ENCODE results near the gene CACNB1. TPM values are rescaled to one million over a fixed set of nuclear protein-coding genes. Genes with fewer than 3 reads are reported as not detected.

The CACNB1 gene
- total RNA-seq, 1 donor: 5.8 TPM

- Histone ChIP-seq H3K36me3 (ENCODE audit: insufficient read depth, low read length) (no peaks in the 10 kb centered on the region), H3K4me2 (ENCODE audit: insufficient read depth, low read length) (no peak overlapping the region), H3K27ac (ENCODE audit: low read depth, low read length) (no peak overlapping the region), H4K20me1 (ENCODE audit: insufficient read depth, low read length) (no peaks in the 10 kb centered on the region), H3K79me2 (ENCODE audit: insufficient read depth, low read length) (no peaks in the 10 kb centered on the region), H2AFZ (ENCODE audit: low read length) (no peak overlapping the region), H3K27me3 (ENCODE audit: insufficient read depth, low read length) (no peaks in the 10 kb centered on the region), H3K4me3 (ENCODE audit: insufficient read depth, low read length) (no peak overlapping the region), H3K4me1 (ENCODE audit: insufficient read depth, low read length) (peaks cover 22% of the 10 kb centered on the region), H3K9me3 (ENCODE audit: low read depth, low read length) (no peaks in the 10 kb centered on the region)
- DNase-seq (ENCODE audit: insufficient read length, low spot score, missing footprints): peak; percentile 96
- peak; percentile 91 for TF ChIP-seq CTCF (IDR thresholded peaks at IDR 0.05; ENCODE audit: extremely low read depth, low read depth, low read length)
These were observed 38.3 kb upstream of the CACNB1 start for GRCh38 chr17:39235555-39236449.

DNA sequence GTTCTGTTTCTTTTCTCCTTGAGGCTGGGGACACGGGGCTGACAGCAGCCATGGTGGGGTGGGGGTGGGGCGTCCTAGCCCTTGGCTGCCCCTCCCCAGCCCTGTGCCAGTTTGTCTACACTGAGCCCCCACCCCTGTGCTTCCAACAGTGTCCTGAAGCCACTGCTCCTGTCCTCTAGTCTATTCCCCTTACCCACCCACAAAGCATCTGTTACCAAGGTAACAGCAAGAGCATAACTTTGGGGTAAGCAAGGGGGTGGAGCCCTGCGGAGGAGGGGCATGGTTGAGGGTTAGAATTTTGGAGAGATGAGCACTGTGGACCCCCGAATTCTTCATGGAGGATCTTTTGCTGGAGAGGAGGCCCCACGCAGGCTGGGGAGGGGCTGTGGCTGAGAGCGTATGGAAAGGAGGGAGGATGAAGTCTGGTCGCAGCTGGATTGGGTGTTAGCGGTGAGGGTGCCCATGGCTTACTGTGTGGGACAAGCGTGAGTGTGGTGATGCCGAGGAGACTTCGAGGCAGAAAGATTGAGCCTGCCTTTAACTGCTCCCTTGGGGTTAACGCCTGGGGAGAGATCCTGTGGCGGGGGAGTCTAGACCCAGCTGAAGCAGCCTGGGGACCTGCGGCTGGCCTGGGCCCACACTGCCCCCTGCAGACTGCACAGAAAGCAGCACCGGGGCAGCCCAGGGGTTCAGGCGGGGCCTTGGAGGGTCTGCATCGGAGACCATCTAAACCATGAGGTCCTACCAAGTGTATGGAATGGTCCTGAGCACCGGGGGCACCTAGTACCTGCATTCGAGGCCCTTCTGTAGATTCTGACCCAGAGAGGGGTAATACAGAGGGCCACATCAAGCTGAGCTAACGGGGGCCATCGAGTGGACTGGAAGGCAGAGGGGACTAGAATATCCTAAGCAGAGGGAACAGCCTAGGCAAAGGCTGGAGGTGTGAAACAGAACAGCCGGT, 34.4 kb upstream of the CACNB1 start:
- peak overlapping the region; percentile 79 for H3K4me2 ChIP-seq (ENCODE audit: insufficient read depth, low read length)

GRCh38 chr17:39231091-39231561, 33.7 kb upstream of the CACNB1 start:
- peaks cover 28% of the 10 kb centered on the region for H3K4me1 ChIP-seq (ENCODE audit: insufficient read depth, low read length)
- H3K27ac ChIP-seq (ENCODE audit: low read depth, low read length): peak overlapping the region; percentile 28
- H3K36me3 ChIP-seq (ENCODE audit: insufficient read depth, low read length): no peaks in the 10 kb centered on the region
- no peaks in the 10 kb centered on the region for H3K9me3 ChIP-seq (ENCODE audit: low read depth, low read length)
- TF ChIP-seq CTCF (IDR thresholded peaks at IDR 0.05; ENCODE audit: extremely low read depth, low read depth, low read length): no peak
- peak overlapping the region; percentile 74 for H2AFZ ChIP-seq (ENCODE audit: low read length)
- peaks cover 3% of the 10 kb centered on the region for H3K27me3 ChIP-seq (ENCODE audit: insufficient read depth, low read length)
- no peak overlapping the region for H3K4me3 ChIP-seq (ENCODE audit: insufficient read depth, low read length)
- H3K4me2 ChIP-seq (ENCODE audit: insufficient read depth, low read length): peak overlapping the region; percentile 79
- no peaks in the 10 kb centered on the region for H4K20me1 ChIP-seq (ENCODE audit: insufficient read depth, low read length)
- H3K79me2 ChIP-seq (ENCODE audit: insufficient read depth, low read length): no peaks in the 10 kb centered on the region
- DNase-seq (ENCODE audit: insufficient read length, low spot score, missing footprints): peak; percentile 78

More for the DNA sequence above, 34.4 kb upstream of the CACNB1 start:
- H3K27me3 ChIP-seq (ENCODE audit: insufficient read depth, low read length): no peaks in the 10 kb centered on the region
- peak; percentile 97 for DNase-seq (ENCODE audit: insufficient read length, low spot score, missing footprints)
- H3K9me3 ChIP-seq (ENCODE audit: low read depth, low read length): no peaks in the 10 kb centered on the region
- peak overlapping the region; percentile 75 for H2AFZ ChIP-seq (ENCODE audit: low read length)
- H3K4me3 ChIP-seq (ENCODE audit: insufficient read depth, low read length): peak overlapping the region; percentile 56
- H3K4me1 ChIP-seq (ENCODE audit: insufficient read depth, low read length): peaks cover 25% of the 10 kb centered on the region
- H3K27ac ChIP-seq (ENCODE audit: low read depth, low read length): peak overlapping the region; percentile 28
- H3K79me2 ChIP-seq (ENCODE audit: insufficient read depth, low read length): no peaks in the 10 kb centered on the region
- no peaks in the 10 kb centered on the region for H3K36me3 ChIP-seq (ENCODE audit: insufficient read depth, low read length)
- TF ChIP-seq CTCF (IDR thresholded peaks at IDR 0.05; ENCODE audit: extremely low read depth, low read depth, low read length): peak; percentile 85
- H4K20me1 ChIP-seq (ENCODE audit: insufficient read depth, low read length): no peaks in the 10 kb centered on the region

All from osteoblast (primary cell).